HEK293T (cell line): Measurements from ENCODE around the gene C16orf96.

Source experiments
- BHLHE40 ChIP-seq: fragments of 450-650 bp; IDR thresholded peaks from 2 replicates; pipeline ENCODE4 v1.6.1; 2016; ENCODE audit warnings: mild to moderate bottlenecking, moderate library complexity, borderline replicate concordance
- ELF4 ChIP-seq: fragments of 450-650 bp; IDR thresholded peaks from 2 replicates; pipeline ENCODE4 v1.6.1; 2017; ENCODE audit warnings: antibody characterized with exemption

DNA sequence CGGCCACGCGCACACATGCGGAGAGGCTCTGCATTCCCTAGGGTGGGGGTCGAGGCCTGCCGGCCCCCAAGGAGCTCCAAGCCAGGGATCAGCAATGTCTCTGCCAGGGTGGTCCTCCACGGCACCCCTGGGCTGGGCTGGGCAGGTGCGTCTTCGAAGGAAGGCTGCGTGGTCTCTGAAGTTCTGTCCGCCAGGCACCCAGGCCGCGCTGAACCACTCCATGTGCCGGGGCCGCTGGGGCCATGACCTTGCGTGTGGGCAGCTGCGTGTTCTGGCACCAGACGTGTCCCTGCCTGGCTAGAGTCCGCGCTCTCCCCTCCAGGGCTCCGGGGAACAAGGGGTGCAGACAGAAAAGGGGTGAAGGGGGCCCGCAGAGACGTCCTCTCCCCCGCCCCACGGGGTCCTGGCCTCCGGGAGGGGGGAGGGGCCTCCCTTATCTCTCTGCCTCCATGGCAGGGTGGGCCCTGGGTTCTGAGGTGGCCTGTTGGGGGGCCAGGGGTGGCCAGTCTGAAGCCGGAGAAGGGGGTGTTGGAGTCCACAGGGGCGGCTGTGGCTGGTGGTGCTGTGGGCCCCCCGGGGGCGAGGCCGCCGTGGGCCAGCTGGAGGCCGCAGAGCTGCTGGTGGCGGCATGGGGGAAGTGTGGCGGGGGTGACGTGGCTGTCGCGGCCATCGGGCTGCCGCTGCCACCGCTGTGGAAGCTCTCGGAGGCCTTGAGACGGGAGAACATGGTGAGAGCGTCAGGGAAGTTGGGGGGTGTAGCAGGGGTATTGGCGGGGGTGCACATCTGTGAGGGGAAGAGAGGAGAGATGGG lies 53.3 kb downstream of the C16orf96 start:
- no peak for TF ChIP-seq ELF4
- no peak for TF ChIP-seq BHLHE40
